ENCODE measurements around the gene HSPA6.
"Not testable (repeated sequence)": the region's sequence is repeated elsewhere in the genome, so short reads cannot be mapped to it uniquely, and the experiment has no call there.

HSPA6 gene

GRCh38 chr1:161540570-161540960 lies 16.2 kb downstream of the HSPA6 start:
- DNase-seq (ENCODE audit: low read depth, low spot score); in situ Hi-C loops (cut with HindIII; ENCODE audit: low sequenced_read_pairs): not testable (repeated sequence)
- H3K4me3 ChIP-seq (ENCODE audit: low read depth, low read length): peak overlapping the region; percentile 68

DNA sequence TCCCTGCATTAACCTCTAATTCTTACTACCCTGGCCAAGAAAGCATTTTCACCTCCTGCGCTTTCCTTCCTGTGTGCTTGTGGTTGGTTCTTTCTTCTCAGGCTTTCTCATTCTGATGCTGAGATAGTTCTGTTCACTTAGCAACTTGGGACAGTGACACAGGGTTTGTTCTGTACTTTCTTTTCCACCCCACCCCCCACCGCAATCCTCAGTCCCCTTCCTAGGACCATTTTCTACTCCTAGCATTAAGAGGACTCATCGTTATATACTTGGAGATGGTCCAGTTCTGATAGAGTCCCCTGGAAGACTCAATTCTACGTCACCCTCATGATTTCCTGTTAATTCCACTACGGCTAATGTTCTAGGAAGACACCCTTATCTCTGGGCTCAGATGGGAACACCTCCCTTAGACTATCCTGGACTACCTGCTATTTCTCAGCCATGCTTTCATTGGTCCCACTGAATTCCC lies 17.8 kb downstream of the HSPA6 start:
- in situ Hi-C loops (cut with HindIII; ENCODE audit: low sequenced_read_pairs): not testable (repeated sequence)

GRCh38 chr1:161543125-161543524 lies 18.8 kb downstream of the HSPA6 start:
- not testable (repeated sequence) for DNase-seq (ENCODE audit: low read depth, low spot score); H3K4me3 ChIP-seq (ENCODE audit: low read depth, low read length)

More for the DNA sequence above, 17.8 kb downstream of the HSPA6 start:
- DNase-seq (ENCODE audit: low read depth, low spot score); H3K4me3 ChIP-seq (ENCODE audit: low read depth, low read length): not testable (repeated sequence)

DNA sequence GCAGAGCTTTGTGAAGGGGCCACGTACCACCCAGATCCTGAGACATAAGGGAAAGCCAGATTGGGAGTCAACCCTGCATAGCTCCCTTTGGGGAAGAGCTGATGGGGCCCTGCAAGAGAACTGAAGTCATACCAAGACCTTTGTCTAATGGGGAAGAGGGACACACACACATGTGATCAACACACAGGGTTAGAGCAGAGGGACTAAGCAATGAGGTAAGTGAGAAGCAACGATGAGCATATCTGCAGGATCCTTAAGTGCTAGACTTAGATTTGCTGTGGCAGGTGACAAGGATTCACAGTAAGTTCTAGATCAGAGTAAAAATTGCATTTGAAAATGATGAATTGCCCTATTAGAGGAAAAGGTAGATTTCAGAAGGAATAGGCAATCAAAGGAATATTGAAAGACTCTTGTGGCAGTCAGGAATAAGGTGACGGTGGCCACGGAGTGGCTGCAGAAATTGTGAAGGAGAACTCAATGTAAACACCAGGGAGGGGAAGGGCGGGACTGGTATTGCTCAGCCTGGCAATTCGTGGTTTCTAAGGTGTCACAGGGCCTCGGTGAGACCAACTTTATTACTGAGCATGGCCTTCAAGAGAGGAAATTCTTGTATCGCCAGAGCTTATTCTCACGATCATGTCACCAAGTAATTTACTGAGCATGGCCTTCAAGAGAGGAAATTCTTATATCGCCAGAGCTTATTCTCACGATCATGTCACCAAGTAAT lies 20.8 kb downstream of the HSPA6 start:
- DNase-seq (ENCODE audit: low read depth, low spot score); H3K4me3 ChIP-seq (ENCODE audit: low read depth, low read length); in situ Hi-C loops (cut with HindIII; ENCODE audit: low sequenced_read_pairs): not testable (repeated sequence)

More at GRCh38 chr1:161543125-161543524, 18.8 kb downstream of the HSPA6 start:
- in situ Hi-C loops (cut with HindIII; ENCODE audit: low sequenced_read_pairs): not testable (repeated sequence)

DNA sequence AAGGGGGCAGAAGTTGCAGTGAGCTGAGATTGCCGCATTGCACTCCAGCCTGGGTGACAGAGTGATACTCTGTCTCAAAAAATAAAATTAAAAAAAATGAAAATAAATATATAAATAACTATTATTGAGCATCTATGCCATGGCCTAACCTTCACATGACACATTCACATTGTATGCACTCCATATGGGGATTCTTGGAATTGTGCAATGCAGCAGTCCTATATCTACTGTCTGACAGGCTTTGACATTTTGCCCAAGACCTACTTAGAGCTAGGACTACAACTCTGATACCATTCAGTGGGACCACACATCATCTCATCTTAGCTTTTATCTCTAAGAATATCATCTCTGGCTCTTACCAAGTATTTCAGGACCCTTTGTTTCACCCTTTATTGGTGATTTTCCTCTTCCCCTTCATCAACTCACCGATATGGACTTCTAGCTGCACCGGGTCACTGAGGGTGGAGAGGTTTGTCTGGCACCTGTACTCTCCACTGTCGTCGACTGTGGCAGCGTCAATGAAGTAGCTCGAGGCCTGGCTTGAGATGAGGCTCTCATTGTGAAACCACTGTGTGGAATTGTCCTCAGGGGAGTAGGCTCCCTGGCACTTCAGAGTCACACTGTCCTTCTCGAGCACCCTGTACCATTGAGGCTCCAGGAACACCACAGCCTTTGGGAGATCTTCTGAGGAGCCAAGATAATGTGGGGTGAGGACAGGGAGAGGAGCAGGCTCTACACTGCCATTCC lies 23.8 kb downstream of the HSPA6 start:
- not testable (repeated sequence) for DNase-seq (ENCODE audit: low read depth, low spot score); H3K4me3 ChIP-seq (ENCODE audit: low read depth, low read length)

GRCh38 chr1:161548749-161549406 lies 24.5 kb downstream of the HSPA6 start:
- DNase-seq (ENCODE audit: low read depth, low spot score); H3K4me3 ChIP-seq (ENCODE audit: low read depth, low read length); in situ Hi-C loops (cut with HindIII; ENCODE audit: low sequenced_read_pairs): not testable (repeated sequence)

More for the DNA sequence above, 23.8 kb downstream of the HSPA6 start:
- in situ Hi-C loops (cut with HindIII; ENCODE audit: low sequenced_read_pairs): not testable (repeated sequence)

DNA sequence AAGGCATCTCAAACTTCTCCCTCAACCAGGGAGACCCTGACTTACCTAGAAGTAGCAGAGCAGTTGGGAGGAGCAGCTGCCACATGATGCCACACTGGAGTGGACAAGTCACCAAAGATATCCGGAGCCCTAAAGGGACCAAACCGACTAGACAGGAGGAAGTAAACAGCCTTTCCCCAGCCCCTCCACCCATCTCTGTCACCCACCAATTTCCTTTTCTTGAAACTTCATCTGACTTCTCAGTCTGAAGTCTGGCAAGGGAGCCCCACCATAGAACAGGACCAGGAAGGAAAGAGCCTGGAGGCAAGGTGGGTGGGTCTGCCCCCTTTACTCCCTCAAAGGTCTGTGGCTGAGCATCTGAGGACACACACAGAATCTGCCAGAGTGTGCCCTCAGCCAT lies 25.3 kb downstream of the HSPA6 start, which contains the start of gene FCGR3A:
Gene FCGR3A, minus strand, starts transcription at position 167 of the 400 bp plus-strand sequence. Its CDS starts 82 bp downstream, at position 85.
- DNase-seq (ENCODE audit: low read depth, low spot score): no peak
- TF ChIP-seq CTCF (IDR thresholded peaks at IDR 0.05; ENCODE audit: low read depth, low read length): no peak
- in situ Hi-C loops (cut with HindIII; ENCODE audit: low sequenced_read_pairs): no loop called here
- H3K4me3 ChIP-seq (ENCODE audit: low read depth, low read length): no peak within 1 kb of the TSS

- H3K4me3 ChIP-seq (ENCODE audit: low read depth, low read length); DNase-seq (ENCODE audit: low read depth, low spot score); in situ Hi-C loops (cut with HindIII; ENCODE audit: low sequenced_read_pairs): not testable (repeated sequence)
Measured at GRCh38 chr1:161550942-161551341, 26.6 kb downstream of the HSPA6 start.

- DNase-seq (ENCODE audit: low read depth, low spot score); H3K4me3 ChIP-seq (ENCODE audit: low read depth, low read length); in situ Hi-C loops (cut with HindIII; ENCODE audit: low sequenced_read_pairs): not testable (repeated sequence)
Measured at GRCh38 chr1:161553631-161554030, 29.3 kb downstream of the HSPA6 start.

DNA sequence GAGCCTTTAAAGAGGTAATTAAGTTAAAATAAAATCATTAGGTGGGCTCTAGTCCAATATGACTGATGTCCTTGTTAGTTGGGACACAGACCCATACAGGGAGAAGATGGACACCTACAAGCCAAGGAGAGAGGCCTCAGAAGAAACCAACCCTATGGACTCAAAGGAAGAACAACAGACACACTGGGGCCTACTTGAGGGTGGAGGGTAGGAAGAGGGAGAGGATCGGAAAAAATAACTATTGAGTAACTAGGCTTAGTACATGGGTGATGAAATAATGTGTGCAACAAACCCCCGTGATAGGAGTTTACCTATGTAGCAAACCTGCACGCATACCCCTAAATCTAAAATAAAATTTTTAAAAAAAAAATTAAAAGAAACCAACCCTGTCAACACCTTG lies 30.0 kb downstream of the HSPA6 start:
- DNase-seq (ENCODE audit: low read depth, low spot score); in situ Hi-C loops (cut with HindIII; ENCODE audit: low sequenced_read_pairs); H3K4me3 ChIP-seq (ENCODE audit: low read depth, low read length): not testable (repeated sequence)

- H3K4me3 ChIP-seq (ENCODE audit: low read depth, low read length); DNase-seq (ENCODE audit: low read depth, low spot score); in situ Hi-C loops (cut with HindIII; ENCODE audit: low sequenced_read_pairs): not testable (repeated sequence)
Measured at GRCh38 chr1:161554815-161555417, 30.6 kb downstream of the HSPA6 start.

DNA sequence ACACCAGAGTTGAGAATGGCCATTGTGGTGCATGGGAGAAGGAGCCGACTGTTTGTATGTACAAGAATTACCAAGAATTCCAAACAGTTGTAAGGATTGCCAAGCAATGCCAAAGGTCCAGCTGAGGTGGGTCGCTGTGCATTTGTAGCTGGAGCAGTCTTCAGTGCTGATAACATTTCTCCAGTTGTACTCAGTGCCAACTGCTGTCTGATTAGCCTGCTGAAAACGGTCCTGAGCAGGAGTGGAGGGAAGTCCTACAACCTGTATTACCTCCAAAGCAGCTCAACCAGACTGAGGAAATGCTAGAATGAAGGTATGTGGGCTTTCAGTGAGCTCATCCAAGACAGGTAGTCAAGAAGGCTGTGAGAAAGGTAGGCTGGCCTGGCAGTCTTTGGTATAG lies 31.8 kb downstream of the HSPA6 start:
- in situ Hi-C loops (cut with HindIII; ENCODE audit: low sequenced_read_pairs); H3K4me3 ChIP-seq (ENCODE audit: low read depth, low read length); DNase-seq (ENCODE audit: low read depth, low spot score): not testable (repeated sequence)

DNA sequence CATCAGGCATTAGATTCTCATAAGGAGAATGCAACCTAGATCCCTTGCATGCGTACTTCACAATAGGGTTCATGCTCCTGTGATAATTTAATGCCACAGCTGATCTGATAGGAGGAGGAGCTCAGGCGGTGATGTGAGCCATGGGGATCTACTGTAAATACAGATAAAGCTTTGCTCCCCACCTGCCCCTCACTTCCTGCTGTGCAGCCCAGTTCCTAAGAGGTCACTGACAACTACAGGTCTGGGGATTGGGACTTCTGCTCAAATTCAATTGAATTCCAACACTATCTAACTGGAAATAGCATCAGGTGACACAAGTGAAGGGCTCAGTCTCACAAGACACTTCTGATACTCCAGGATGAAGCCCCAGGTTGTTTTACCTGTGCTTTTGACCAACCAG lies 32.6 kb downstream of the HSPA6 start:
- DNase-seq (ENCODE audit: low read depth, low spot score); in situ Hi-C loops (cut with HindIII; ENCODE audit: low sequenced_read_pairs); H3K4me3 ChIP-seq (ENCODE audit: low read depth, low read length): not testable (repeated sequence)

- in situ Hi-C loops (cut with HindIII; ENCODE audit: low sequenced_read_pairs); H3K4me3 ChIP-seq (ENCODE audit: low read depth, low read length); DNase-seq (ENCODE audit: low read depth, low spot score): not testable (repeated sequence)
Measured at GRCh38 chr1:161557506-161558450, 33.4 kb downstream of the HSPA6 start.

Measured in astrocyte of the spinal cord (primary cell).